ENCODE measurements around the gene RAB3GAP1. TPM values are rescaled to one million over a fixed set of nuclear protein-coding genes. Genes with fewer than 3 reads are reported as not detected.

Gene RAB3GAP1
- total RNA-seq, 1 experiment from 2014 or later, result 35.8 TPM

DNA sequence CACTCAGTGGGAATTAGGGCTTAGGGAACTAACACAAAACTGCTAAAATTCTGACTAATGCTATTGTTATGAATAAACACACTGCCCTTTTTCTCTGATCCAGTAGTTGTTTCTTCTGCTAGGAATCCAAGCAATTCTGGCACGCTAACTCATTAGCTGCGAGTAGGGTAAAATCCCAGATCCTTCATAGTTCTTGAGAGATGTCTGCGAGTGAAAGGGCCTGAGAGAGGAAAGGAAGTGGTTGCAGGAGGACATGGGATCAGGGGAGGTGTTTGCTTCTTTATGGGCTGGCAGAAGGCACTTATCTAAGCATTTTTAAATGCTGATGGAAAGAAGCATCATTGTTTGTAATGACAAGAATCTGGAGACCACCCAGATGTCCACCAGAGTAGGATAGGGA lies 14.3 kb upstream of the RAB3GAP1 start:
- intact Hi-C loops (cut with micrococcal nuclease), result no loop called here
- BruUV-seq (replicated peaks), result no TSS peak
- no peaks in the 10 kb centered on the region for H3K9me3 ChIP-seq (ENCODE audit: low read length)
- no peaks in the 10 kb centered on the region for H3K79me2 ChIP-seq (ENCODE audit: low read length)
- DNase-seq, result no peak
- H3K4me3 ChIP-seq (ENCODE audit: low read length), result no peak overlapping the region
- ChIA-PET POLR2A (ENCODE audit: unreplicated experiment) (no interaction called here), CTCF (no interaction called here)
- H3K9me2 ChIP-seq (replicated peaks; ENCODE audit: low read length), result no peaks in the 10 kb centered on the region
- H4K20me1 ChIP-seq (ENCODE audit: low read length), result no peaks in the 10 kb centered on the region
- ATAC-seq, result no peak; the same call in 1 of the 2 replicates
- no peaks in the 10 kb centered on the region for H3F3A ChIP-seq (ENCODE audit: low read length, unreplicated experiment)
- no peak overlapping the region for H3K27ac ChIP-seq (ENCODE audit: low read length)
- TF ChIP-seq EZH2 (IDR thresholded peaks at IDR 0.05; ENCODE audit: low read length, unreplicated experiment) (no peak), EZH2phosphoT487 (IDR thresholded peaks at IDR 0.05; ENCODE audit: borderline replicate concordance, low read length) (no peak)
- TF ChIP-seq, protein P1, sequence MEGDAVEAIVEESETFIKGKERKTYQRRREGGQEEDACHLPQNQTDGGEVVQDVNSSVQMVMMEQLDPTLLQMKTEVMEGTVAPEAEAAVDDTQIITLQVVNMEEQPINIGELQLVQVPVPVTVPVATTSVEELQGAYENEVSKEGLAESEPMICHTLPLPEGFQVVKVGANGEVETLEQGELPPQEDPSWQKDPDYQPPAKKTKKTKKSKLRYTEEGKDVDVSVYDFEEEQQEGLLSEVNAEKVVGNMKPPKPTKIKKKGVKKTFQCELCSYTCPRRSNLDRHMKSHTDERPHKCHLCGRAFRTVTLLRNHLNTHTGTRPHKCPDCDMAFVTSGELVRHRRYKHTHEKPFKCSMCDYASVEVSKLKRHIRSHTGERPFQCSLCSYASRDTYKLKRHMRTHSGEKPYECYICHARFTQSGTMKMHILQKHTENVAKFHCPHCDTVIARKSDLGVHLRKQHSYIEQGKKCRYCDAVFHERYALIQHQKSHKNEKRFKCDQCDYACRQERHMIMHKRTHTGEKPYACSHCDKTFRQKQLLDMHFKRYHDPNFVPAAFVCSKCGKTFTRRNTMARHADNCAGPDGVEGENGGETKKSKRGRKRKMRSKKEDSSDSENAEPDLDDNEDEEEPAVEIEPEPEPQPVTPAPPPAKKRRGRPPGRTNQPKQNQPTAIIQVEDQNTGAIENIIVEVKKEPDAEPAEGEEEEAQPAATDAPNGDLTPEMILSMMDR (conservative IDR thresholded peaks at IDR 0.05; ENCODE audit: low read depth, low read length), result no peak
- H3K9ac ChIP-seq (ENCODE audit: low read length), result no peak overlapping the region
- no peaks in the 10 kb centered on the region for H3K4me1 ChIP-seq (ENCODE audit: insufficient read depth, low read length)
- no peak overlapping the region for H3K4me2 ChIP-seq (ENCODE audit: low read length)
- no peaks in the 10 kb centered on the region for H3K27me3 ChIP-seq (ENCODE audit: low read length)
- no peak overlapping the region for H2AFZ ChIP-seq (ENCODE audit: low read length)
- no peaks in the 10 kb centered on the region for H3K36me3 ChIP-seq (ENCODE audit: low read depth, low read length)

DNA sequence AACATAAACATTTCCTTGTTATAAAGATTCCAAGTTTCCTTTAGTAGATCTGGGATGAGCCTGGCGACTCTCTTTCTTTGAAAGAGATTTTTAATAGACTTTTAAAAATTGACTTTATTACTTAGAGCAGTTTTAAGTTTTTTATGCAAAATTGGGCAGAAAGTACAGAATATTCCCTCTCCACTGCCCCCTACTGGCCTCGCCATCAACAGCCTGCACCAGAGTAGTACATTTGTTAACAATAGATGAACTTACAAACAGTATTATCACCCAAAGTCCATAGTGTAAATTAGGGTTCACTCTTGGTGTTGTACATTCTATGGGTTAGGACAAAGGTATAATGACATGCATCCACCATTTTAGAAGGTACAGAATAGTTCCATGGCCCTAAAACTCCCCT lies 8.7 kb upstream of the RAB3GAP1 start:
- no peaks in the 10 kb centered on the region for H3K79me2 ChIP-seq (ENCODE audit: low read length)
- no TSS peak for BruUV-seq (replicated peaks)
- no peaks in the 10 kb centered on the region for H3K9me2 ChIP-seq (replicated peaks; ENCODE audit: low read length)
- no peaks in the 10 kb centered on the region for H3K27me3 ChIP-seq (ENCODE audit: low read length)
- H3K36me3 ChIP-seq (ENCODE audit: low read depth, low read length), result no peaks in the 10 kb centered on the region
- ChIA-PET POLR2A (ENCODE audit: unreplicated experiment) (no interaction called here), CTCF (no interaction called here)
- no peak overlapping the region for H3K4me2 ChIP-seq (ENCODE audit: low read length)
- H3K9me3 ChIP-seq (ENCODE audit: low read length), result no peaks in the 10 kb centered on the region
- no peaks in the 10 kb centered on the region for H4K20me1 ChIP-seq (ENCODE audit: low read length)
- ATAC-seq (no peak), DNase-seq (no peak)
- H3F3A ChIP-seq (ENCODE audit: low read length, unreplicated experiment), result no peaks in the 10 kb centered on the region
- H3K9ac ChIP-seq (ENCODE audit: low read length), result no peak overlapping the region
- no peak overlapping the region for H2AFZ ChIP-seq (ENCODE audit: low read length)
- H3K27ac ChIP-seq (ENCODE audit: low read length), result no peak overlapping the region
- no peak for TF ChIP-seq EZH2 (IDR thresholded peaks at IDR 0.05; ENCODE audit: low read length, unreplicated experiment)
- TF ChIP-seq, protein P1 (conservative IDR thresholded peaks at IDR 0.05; ENCODE audit: low read depth, low read length), result peak; percentile 66
- intact Hi-C loops (cut with micrococcal nuclease), result no loop called here
- H3K4me1 ChIP-seq (ENCODE audit: insufficient read depth, low read length), result no peaks in the 10 kb centered on the region
- no peak overlapping the region for H3K4me3 ChIP-seq (ENCODE audit: low read length)

DNA sequence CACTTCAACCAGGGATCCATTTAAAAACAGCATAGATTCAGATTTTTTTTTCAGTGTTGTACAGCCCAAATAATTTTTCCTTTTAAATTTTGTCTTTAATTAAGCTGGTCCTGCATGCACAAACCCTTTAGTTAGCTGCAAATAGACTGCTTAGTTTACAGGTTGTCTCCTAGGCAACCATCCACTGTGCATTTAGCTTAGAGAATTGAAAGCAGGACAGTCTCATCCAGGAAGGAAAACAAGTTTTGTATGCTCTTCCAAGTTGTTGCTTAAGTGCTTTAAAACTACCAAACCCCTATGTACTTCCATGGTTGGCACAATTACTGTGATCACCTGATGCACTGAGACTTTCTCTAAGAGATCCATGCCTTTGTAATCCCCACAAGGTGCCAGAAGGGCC lies 4.8 kb upstream of the RAB3GAP1 start, which contains the start of gene MAP3K19:
Gene MAP3K19, minus strand, starts transcription at position 148 of the 400 bp plus-strand sequence. CDS start 22,800 bp downstream, outside the sequence.
- no peak within 1 kb of the TSS for H2AFZ ChIP-seq (ENCODE audit: low read length)
- no peaks in the 10 kb centered on the region for H3K9me3 ChIP-seq (ENCODE audit: low read length)
- H3K79me2 ChIP-seq (ENCODE audit: low read length), result peaks cover 2% of the 10 kb centered on the region
- H3K4me2 ChIP-seq (ENCODE audit: low read length), result no peak within 1 kb of the TSS
- ChIA-PET CTCF (no interaction called here), POLR2A (ENCODE audit: unreplicated experiment) (no interaction called here)
- ATAC-seq (no peak), DNase-seq (no peak)
- no TSS peak for BruUV-seq (replicated peaks)
- H4K20me1 ChIP-seq (ENCODE audit: low read length), result no peaks in the 10 kb centered on the region
- H3K4me3 ChIP-seq (ENCODE audit: low read length), result no peak within 1 kb of the TSS
- no peak within 1 kb of the TSS for H3K9ac ChIP-seq (ENCODE audit: low read length)
- H3K27ac ChIP-seq (ENCODE audit: low read length), result no peak within 1 kb of the TSS
- H3K27me3 ChIP-seq (ENCODE audit: low read length), result no peaks in the 10 kb centered on the region
- TF ChIP-seq EZH2phosphoT487 (IDR thresholded peaks at IDR 0.05; ENCODE audit: borderline replicate concordance, low read length) (no peak), EZH2 (IDR thresholded peaks at IDR 0.05; ENCODE audit: low read length, unreplicated experiment) (no peak)
- TF ChIP-seq, protein P1 (conservative IDR thresholded peaks at IDR 0.05; ENCODE audit: low read depth, low read length), result no peak
- no peaks in the 10 kb centered on the region for H3K36me3 ChIP-seq (ENCODE audit: low read depth, low read length)
- H3K4me1 ChIP-seq (ENCODE audit: insufficient read depth, low read length), result peaks cover 4% of the 10 kb centered on the region; the same call in 1 of the 2 replicates
- intact Hi-C loops (cut with micrococcal nuclease), result loop anchor here (1.0 kb wide), 1 partner anchor 47 kb away; no protein-coding TSS in a partner anchor
- H3K9me2 ChIP-seq (replicated peaks; ENCODE audit: low read length), result no peaks in the 10 kb centered on the region
- no peaks in the 10 kb centered on the region for H3F3A ChIP-seq (ENCODE audit: low read length, unreplicated experiment)
